Measurements from ENCODE around the gene BMPR1B.

BMPR1B gene

DNA sequence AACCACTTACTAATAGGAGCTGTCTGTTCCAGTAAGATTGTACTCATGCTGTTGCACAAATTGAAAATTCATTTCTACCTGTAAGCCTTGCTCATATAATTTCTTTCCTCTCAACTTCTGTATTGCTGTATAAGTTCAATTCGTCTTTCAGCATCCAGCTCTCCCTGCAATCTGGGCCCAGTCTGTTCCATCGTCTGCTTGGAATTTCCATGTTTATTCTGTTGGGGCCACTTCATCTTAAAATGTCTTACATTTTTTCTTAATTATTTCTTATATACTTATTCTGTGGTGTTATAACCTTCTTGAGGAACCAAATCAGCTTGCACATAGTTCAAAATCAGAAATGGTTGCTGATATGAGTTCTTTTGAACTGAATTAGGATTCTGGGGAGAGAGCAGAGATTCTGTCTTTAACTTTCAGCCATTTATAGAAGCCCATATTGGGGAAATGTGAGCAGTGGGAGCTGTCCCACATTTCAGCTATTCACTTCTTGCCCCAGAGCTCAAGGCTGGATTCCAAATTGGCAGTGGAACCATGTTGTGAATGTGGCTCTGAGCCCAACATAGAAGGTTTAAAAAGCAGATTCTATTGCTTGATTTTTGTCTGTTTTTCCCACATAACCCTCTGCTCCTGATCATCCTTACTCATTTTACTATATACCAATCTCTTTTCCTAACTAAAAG lies 291.9 kb downstream of the BMPR1B start:
- no peak for DNase-seq

DNA sequence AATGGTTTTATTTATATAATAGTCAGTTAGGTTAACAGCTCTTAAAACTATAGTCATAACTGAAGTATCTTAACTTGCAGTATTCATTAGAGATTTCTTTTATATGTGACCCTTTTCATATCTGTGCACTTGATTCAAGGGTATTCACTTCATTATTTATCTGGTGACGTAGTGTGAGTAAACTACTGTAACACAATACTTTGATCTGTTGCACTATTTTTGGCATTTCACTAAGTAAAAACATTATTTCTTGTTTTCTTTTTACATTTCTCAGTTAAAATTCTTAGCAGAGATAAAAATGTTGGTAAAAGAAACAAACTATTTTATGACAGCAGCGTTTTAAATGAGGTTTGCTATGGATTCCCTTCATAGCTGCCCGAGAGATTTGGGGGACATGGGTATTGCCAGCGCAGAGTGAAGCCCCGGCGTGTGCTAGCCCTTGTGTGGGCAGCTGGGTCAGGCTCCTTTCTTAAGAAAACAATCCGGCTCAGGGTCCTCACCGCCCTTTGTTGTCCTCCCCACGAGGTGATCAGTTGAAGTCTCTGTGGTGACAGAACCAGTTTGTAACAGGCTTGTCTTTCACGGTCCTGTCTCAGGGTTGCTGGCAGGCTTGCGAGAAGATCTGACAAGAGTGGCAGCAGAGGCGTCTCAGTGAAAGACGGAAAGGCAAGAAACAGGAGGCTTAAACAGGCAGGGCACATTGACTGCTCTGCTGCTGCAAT lies 293.4 kb downstream of the BMPR1B start:
- DNase-seq, result no peak

DNA sequence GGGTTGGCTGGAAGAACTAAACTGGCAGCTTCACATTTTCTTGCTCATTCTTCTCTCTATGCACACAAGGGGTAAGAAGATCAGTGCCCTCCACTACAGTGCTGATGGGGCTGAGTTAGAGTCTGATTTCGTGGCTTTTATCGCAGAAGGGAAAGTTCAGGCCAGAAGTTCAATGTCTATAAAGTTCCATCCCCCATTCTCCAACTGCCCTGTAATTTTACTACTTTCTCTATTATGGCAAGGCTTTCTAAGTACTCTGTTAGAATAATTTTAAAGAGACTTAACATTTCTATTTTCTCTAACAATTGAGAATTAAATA lies 293.9 kb downstream of the BMPR1B start:
- no peak for DNase-seq

DNA sequence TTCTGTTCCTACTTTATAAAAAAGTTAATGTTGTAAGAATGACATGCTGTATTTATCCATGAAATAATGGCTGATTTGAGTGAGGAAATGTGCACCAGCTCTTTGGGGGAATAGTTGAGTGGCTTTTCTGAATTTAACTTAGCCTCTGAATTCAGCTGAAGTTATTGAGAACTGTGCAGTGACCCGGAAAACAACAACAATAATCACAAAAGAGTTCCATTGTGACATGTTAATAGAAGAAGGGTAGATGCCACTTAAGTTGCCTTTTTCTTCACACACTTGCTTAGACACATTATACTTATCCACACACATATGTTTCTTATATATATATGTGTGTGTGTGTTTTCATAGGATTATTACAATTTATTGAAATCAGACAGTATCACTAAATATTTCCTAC lies 301.2 kb downstream of the BMPR1B start:
- no peak for DNase-seq

DNA sequence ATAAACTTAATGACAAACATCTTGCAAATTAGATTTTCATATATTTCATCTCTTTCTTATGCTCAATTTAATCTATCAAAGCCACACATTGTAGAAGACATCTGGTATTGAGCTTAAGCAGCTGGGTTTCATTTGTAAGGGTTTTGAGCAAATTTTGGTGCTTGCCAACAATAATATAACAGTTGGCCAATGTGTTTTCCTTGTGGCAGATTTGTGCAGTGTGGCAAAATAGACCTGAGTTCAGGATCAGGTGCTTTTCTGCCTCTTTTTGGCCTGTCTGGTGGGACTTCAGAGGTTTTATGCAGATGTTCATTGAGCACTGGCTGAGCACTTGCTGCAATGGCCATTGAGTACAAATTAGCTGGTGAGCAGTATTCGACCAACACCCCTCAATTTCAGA lies 301.9 kb downstream of the BMPR1B start:
- no peak for DNase-seq

DNA sequence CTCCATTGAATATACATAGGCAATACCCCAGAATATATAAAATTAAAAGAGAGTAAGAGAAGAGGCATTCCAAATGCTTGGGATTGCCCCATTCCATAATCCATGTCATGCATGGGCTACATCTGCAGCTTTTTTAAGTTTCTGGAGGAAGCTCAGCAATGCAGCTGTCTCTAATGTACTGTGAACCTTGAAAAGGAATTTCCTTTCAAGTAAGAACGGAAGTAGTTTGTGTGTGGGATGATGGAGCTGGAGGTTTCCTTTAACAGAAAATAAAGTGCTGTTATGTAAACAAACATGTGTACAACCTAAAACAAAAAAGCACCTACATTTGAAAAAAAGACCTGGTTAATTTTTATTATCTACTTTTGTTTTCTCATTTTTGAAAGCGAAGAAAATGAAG lies 303.5 kb downstream of the BMPR1B start:
- no peak for DNase-seq

DNA sequence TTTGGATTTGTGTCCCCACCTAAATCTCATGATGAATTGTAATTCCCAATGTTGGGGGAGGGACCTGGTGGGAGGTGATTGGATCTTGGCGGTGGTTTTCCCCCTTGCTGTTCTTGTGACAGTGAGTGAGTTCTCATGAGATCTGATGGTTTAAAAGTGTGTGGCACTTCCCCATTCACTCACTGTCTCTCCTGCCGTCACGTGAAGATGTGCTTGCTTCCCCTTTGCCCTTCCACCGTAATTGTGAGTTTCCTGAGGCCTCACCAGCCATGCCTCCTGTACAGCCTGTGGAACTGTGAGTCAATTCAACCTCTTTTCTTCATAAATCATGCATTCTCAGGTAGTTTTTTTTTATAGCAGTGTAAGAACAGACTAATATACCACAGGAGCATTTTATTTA lies 304.0 kb downstream of the BMPR1B start:
- peak; percentile 24 for DNase-seq

DNA sequence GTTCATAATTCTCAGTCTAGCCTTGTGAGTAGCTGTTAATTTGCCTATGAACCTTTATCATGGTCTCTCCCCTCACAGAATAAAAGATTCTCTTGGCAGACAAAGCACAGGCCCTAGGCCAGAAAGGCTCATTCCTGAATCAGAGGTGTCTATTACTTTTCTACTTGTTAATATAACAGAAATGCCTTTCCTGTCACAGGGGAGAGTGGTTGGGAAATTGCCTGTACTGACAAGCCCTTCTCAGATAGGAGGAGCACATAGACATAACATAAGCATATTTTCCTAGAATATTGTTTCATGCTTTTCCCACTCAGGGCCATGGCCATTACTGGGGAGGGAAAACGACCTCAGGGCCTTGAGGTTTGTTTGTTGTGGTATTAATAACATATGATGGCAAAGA lies 308.3 kb downstream of the BMPR1B start:
- DNase-seq, result no peak

DNA sequence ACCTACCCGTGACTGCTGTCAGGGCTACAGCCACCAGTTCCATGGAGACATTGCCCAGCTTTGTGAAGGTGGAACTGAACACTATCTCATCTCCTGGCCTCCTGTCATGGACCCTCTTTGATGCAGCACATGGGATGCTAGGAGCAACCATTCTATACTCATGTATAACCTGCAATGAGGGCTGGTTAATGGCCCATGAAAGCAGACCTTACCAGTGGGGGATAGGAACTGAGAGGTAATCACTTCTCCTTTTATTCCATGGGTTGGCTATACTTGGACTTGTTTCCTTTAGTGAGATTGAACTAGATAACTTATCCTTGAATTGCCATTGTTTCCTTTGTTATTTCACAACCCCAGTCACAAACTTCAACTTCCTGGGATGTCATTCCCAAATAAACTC lies 310.6 kb downstream of the BMPR1B start:
- DNase-seq, result no peak

DNA sequence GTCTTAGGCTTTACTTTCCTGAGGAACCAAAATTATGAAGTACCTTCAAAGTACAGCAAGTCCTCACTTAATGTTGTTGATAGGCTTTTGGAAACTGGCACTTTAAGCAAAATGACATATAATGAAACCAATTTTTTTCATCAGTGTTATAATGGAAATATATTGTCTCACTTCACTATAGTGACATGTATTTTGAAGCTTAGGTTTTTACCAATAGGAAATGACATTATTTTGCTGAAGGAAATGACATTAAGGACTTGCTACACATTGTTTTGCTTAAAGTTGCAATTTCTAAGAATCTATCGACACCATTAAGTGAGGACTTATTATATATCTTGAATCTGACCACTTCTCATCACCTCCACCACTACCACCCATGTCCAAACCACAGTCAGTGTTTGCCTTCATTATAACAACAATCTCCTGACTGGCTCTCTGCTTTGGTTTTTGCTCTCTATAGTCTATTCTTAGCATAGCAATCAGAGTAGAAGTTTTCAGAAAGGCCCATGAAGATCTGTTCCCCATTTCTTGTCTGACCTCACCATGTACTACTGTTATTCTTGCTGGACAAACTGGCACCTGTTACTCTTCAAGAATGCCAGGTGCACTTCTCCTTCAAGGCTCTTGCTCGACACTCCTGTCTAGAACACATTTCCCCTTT lies 311.2 kb downstream of the BMPR1B start:
- DNase-seq, result no peak

DNA sequence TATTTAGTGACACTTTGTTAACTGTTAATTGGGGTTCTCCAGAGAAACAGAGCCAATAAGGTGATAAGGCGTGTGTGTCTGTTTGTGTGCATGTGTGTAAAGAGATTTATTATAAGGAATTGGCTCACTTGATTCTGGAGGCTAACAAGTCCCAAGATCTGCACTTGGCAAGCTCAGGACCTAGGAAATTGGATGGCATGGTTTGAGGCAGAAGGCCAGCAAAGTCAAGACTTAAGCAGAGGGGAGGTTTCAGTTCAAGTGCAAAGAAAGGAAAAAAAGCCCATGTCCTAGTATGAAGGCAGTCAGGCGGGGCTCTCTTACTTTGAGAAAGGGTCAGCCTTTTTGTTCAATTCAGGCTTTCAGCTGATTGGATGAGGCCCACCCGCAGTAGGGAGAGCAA lies 314.1 kb downstream of the BMPR1B start:
- DNase-seq, result no peak

DNA sequence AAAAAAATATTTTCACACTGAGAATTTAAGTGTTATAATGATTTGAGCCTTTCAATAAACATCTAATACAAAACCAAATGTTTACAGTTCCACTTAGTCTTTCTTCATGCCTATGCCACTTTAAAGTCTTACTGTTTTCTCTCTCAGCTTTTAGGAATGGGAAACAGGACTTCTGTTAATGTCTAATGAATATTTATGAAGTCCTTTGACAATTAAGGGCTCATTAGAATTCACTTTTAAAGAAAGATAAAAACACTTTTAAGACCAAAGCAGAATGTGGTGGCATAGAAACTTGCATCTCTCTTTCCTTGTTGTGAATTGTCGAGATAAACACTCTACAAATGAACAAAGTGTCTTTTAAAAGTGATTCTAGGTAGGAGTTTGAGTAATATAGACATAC lies 315.9 kb downstream of the BMPR1B start:
- no peak for DNase-seq

DNA sequence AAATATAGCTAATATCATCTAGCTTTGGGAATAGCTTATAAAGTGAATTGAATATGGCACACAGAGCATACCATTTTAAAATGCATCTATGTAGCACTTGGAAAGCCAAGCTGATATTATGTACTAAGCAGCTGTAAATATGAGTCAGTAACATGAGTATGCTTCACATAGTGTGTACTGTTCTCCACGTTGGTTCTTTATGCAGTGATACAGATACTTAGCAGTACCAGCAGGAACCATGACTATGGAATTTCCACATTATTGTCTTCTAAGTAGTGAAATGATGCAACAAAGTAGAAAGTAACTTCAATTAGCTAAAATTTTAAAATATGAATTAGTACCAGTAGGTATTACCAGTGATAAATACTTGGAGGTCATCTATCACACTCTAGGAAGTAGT lies 320.1 kb downstream of the BMPR1B start:
- no peak for DNase-seq

DNA sequence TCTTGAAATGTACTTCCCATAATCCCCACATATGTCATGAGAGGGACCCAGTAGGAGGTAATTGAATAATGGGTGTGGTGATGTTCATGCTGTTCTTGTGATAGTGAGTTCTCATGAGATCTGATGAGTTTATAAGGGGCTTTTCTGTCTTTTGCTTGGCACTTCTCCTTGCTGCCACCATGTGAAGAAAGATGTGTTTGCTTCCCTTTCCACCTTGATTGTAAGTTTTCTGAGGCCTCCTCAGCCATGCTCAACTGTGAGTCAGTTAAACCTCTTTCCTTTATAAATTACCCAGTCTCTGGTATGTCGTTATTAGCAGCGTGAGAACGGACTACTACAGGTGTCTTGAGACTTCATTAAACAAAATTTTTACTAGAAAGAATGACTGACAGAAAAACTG lies 323.2 kb downstream of the BMPR1B start:
- DNase-seq, result no peak

DNA sequence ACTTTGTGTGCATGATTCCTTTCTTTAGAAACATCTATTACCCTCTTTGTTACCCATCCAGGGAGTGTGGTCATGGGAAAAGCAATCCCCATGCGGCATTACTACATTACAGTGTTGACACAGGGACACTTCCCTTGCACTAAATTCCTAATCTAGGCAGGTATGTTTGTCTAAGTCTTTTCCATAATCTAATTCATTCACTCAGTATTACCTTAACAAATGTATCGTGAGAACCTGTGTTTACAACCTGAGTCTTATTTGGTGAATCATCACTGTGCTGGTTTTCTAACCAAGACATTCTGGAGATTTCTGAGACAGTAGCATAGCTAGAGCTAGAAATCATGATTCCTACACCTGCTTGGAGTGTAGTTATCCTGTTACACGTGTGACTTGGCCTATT lies 326.8 kb downstream of the BMPR1B start:
- no peak for DNase-seq

DNA sequence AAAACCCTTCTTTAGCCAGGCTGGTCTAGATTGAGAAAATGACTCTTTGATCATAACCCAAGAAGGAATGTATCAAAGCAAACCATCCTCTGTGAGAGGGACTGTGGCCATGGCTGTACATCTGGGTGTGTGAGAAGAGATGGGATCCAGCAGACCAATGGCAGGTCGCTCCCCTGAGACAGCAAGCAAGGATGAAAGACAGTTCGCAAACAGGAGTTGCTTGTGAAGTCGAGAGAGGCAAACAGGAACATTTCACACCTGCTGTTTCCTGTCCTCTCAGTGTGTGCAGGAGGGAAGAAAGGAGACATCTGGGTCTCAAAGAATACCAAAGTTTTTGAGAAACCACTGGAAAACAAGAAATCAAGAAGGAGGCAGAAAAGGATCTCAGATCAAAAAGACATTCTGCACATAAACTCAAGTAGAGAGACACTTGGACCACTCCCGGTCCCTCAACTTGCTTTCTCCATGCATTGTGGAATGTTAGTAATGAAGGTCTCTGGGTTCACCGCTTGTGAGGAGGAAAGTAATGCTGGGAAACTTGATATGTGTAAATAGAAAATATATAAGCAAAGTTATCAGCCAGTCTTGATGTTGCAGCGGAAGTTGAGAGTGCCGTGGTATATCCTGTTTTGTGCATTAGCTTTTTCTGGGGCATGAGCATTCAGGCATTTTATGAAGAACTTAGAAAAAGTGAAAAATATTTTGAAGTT lies 327.5 kb downstream of the BMPR1B start:
- DNase-seq, result no peak

DNA sequence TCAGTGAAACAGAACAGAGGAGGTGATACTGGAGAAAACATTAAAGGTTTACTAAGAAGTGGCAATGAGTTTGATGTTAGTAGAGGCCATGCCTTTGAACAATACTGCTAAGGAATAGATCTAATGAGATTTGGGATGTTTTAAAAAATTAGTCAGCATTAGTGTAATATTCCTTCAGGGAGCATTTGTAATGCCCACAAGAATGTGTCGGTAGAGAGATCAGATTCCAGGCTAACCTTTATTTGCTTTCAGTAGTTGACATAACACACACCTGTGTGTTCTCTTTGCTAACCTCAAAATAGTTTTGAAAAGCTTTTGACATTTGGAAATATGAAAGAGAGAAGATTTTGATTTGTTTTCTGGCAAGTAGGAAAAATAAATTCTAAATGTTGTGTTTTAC lies 328.8 kb downstream of the BMPR1B start:
- no peak for DNase-seq

DNA sequence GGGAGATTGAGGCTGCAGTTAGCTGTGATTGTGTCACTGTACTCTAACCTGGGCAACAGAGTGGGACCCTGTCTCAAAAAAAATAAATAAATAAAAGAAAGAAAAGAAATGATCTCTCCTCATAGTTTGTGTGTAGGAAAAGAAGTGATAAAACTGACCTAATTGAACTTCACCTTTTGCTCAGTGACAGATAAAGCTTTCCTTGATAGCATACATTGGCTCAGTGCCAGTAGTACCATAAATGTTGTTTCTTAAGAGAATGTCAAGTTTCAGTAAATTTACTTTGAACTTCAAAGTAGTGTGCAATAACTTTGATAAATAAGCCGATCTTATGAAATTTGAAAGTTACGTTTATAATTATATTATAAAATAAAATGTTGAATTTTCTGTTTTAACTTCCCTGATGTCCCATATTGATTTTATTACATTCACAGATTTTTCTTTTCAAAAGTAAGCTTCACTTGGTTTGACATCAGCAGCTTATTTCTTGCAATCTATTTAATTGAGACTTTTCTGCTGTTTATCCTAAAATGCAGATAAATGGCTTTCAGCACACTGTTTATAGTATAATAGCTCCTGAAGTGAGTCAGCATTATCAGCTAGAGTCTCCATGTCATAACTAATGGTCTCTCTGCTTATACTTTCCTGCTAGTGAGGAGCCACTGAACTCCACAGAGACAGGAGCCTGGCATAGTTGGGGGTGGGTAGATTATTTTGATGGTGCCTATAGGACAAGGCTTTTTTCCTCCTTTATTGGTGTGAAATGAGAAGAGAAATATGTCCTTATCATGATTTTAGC lies 330.1 kb downstream of the BMPR1B start:
- no peak for DNase-seq

DNA sequence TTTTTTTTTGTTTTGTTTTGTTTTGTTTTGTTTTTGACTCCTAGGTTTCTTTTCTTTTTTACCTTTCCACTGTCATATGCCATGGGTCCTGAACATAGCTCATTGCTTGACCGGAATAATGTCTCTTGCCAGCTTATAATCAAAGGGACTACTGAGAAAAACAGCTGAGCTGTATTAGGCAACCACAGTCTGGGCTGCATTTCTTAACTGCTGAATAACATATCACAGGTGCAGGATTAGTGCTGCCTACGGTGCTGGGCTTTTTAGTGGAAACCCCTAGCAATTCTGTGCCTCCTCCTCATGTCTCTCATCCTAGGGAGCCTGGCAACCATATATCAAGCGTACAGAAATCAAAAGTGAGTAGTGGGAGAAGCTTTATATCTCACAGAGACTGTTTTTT lies 333.5 kb downstream of the BMPR1B start:
- DNase-seq, result no peak

DNA sequence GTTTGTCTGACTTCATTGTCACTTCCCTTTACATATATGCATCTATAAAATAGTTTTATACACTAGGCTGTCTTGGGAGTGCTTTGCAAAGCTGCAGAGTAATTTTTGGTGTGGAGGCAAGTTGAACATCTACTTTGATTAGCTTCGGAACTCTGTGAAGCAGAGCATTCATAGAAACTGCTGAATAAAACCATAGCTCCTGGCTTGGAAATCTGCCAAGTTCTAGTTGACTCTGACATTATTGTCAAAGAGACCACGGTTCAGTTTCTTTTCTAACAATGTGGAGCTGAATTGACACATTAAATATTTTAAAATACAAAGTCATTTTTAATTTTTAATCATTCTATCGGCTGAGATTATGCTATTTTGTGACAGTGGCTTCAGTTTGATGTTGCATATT lies 335.0 kb downstream of the BMPR1B start:
- no peak for DNase-seq

DNA sequence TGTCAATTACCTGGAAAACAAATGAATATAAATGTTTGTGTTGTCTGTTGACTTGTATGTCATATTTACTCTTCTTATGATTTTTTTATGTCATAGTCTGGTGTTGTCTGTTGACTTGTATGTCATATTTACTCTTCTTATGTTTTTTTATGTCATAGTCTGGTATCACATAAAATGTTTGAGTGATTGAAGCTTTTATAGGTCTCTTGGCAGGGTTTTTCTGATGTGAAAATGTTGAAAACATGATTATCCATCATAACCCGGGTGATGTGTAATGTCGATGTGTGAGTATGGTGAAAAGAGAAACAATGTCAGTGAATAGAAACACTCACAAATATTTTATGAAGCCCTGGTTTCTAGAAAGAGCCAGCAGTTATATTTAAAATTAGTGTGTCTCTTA lies 335.7 kb downstream of the BMPR1B start:
- no peak for DNase-seq

DNA sequence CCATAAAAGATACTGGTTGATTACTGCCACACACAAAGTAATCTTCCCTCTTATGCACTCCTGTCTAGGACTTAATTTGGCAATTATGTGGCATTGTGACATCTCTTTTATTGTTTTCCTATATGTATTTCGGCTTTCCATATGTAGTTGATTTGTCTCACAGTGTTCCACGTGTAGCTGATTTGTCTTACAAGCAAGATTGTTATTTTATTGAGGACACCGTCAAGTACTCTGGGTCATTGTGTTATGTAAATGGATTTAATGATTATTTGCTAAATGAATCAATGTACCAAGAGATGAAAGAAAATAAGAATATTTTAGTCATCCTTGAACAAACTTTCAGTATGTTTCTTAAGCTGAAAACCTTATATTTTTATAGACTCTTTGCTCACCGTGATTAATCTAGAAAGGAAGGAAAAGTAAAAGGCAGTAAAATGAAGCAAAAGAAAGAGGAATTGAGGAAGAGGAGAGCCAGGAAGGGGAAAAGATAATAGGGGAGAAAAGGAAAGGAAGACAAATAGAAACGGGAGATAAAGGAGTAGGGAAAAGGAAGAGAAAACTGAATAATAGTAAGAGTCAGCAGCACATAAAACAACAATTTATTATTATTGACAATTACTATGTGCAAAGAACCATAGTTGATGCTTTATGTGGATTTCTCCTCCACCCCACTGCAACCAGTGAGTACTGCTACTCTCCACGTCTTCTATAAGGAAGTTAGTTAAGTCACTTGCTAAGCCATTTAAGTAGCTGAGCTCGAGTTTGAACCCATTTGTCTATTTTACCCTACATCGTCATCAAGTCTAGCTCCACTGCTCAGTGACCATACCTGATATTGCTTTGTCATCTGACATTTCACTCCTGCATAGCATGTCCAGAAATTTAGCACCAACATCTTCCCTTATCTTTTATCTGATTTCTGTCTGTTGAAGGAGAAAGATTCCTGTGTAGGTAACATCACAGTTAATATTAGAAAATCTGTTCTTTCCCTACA lies 336.5 kb downstream of the BMPR1B start:
- no peak for DNase-seq

All from GDM1 (cell line).